Gastrocnemius medialis (tissue), 4 donors: ENCODE data around the gene NOBOX. TPM values are rescaled to one million over a fixed set of nuclear protein-coding genes. Genes with fewer than 3 reads are reported as not detected.

ENCODE experiments used
- ATAC-seq, 2 donors: fragments of 150-250 bp; one replicate each; pipeline ENCODE4 v1.9.1; 2016
- DNase-seq, 2 donors: peaks; one replicate each; pipeline ENCODE4 v3.0.0-alpha.2; 2019
- H3K27ac ChIP-seq, 4 donors: fragments of 200-600 bp; sonication (generic); 1 replicate in 1 of 4; 2 replicates in 3 of 4; pipeline ENCODE4 v1.5.1; 2016 to 2018; ENCODE audit warnings: mild to moderate bottlenecking in 2 of 4, moderate library complexity in 1 of 4
- H3K27me3 ChIP-seq, 3 donors: fragments of 200-600 bp; sonication (generic) in 2 of 3; 1 replicate in 1 of 3; 2 replicates in 2 of 3; pipeline versions ENCODE4 v1.5.1 to v1.6.0; 2016 to 2019; ENCODE audit warnings: mild to moderate bottlenecking in 1 of 3, moderate library complexity in 1 of 3
- H3K36me3 ChIP-seq, 2 donors: fragments of 200-600 bp; sonication (generic) in 1 of 2; one replicate each; pipeline ENCODE4 v1.5.1; 2017 to 2018
- H3K4me1 ChIP-seq, 2 donors: fragments of 200-600 bp; sonication (generic) in 1 of 2; one replicate each; pipeline ENCODE4 v1.5.1; 2016 to 2017; ENCODE audit warnings: mild to moderate bottlenecking in 2 of 2
- H3K4me3 ChIP-seq, 4 donors: fragments of 200-600 bp; sonication (generic) in 3 of 4; 1 replicate in 1 of 4; 2 replicates in 3 of 4; pipeline ENCODE4 v1.5.1; 2016 to 2019; ENCODE audit warnings: mild to moderate bottlenecking in 2 of 4
- H3K9me3 ChIP-seq, 3 donors: fragments of 200-600 bp; sonication (generic) in 2 of 3; 1 replicate in 1 of 3; 2 replicates in 2 of 3; pipeline ENCODE4 v1.5.1; 2016 to 2019
- CTCF ChIP-seq, 5 experiments: fragments of 450-650 bp in 3 of 5; fragments of 200-600 bp in 2 of 5; sonication (generic) in 2 of 5; IDR thresholded peaks in 4 of 5; conservative IDR thresholded peaks in 1 of 5; 1 replicate in 4 of 5; 2 replicates in 1 of 5; pipeline ENCODE4 v1.5.1; 2016 to 2019; ENCODE audit warnings: antibody characterized with exemption in 5 of 5, mild to moderate bottlenecking in 3 of 5, moderate library complexity in 3 of 5
- POLR2A ChIP-seq, 2 donors: fragments of 450-650 bp; IDR thresholded peaks; one replicate each; pipeline ENCODE4 v1.6.1; 2017; ENCODE audit warnings: antibody characterized with exemption in 2 of 2, mild to moderate bottlenecking in 2 of 2, moderate library complexity in 2 of 2
- in situ Hi-C, 4 donors: fragments of 200-750 bp; cut with MboI; loops; one replicate each; pipeline versions ENCODE4 v1.15.0 to v1.8.0; 2017; ENCODE audit warnings: low sequenced_read_pairs in 4 of 4
- intact Hi-C: fragments of 100-400 bp; cut with DNase I; formaldehyde crosslinking; loops from one replicate; pipeline ENCODE4 v1.15.1; 2023; ENCODE audit warnings: low total_unique reads
- total RNA-seq, 4 donors: library from RNA; depleted of rRNA; stranded (reverse); fragments of >200 nt; gene quantifications; one replicate each; pipeline versions ENCODE4 v1.1.0 to v1.2.3, GENCODE V29; 2016

Gene NOBOX
- total RNA-seq, 4 donors from 2014 or later: not detected

- DNase-seq (no peak), ATAC-seq (no peak)
- in situ Hi-C loops: loop anchor here in 1 of 4 donors (25.0 kb wide), 1 partner anchor 236 kb away; no protein-coding TSS in a partner anchor
- H3K36me3 ChIP-seq: no peaks in the 10 kb centered on the region
- H3K27ac ChIP-seq: no peak overlapping the region
- intact Hi-C loops: no loop called here
- H3K27me3 ChIP-seq: no peaks in the 10 kb centered on the region
- H3K4me3 ChIP-seq: no peak overlapping the region
- H3K9me3 ChIP-seq: no peaks in the 10 kb centered on the region
- no peaks in the 10 kb centered on the region for H3K4me1 ChIP-seq
- TF ChIP-seq POLR2A (IDR thresholded peaks at IDR 0.05): no peak
- TF ChIP-seq CTCF (IDR thresholded peaks at IDR 0.05 in 4 of 5, conservative IDR thresholded peaks at IDR 0.05 in 1 of 5): no peak
Observed at GRCh38 chr7:144398291-144398690, 5.2 kb downstream of the NOBOX start.

- in situ Hi-C loops: loop anchor here in 1 of 4 donors (25.0 kb wide), 1 partner anchor 235 kb away; no protein-coding TSS in a partner anchor
- ATAC-seq: no peak
- no peak for TF ChIP-seq CTCF (IDR thresholded peaks at IDR 0.05 in 4 of 5, conservative IDR thresholded peaks at IDR 0.05 in 1 of 5)
- no peak for TF ChIP-seq POLR2A (IDR thresholded peaks at IDR 0.05)
Observed at GRCh38 chr7:144397086-144397485, 6.4 kb downstream of the NOBOX start.

GRCh38 chr7:144391823-144392255 lies 11.7 kb downstream of the NOBOX start:
- in situ Hi-C loops: loop anchor here in 1 of 4 donors (25.0 kb wide), 1 partner anchor 230 kb away; no protein-coding TSS in a partner anchor
- DNase-seq: no peak
- peak; percentile 58 to 86 for ATAC-seq
- peak overlapping the region in 1 of 4 donors; percentile 11 for H3K4me3 ChIP-seq
- no peaks in the 10 kb centered on the region for H3K4me1 ChIP-seq
- H3K9me3 ChIP-seq: no peaks in the 10 kb centered on the region
- intact Hi-C loops: no loop called here
- no peaks in the 10 kb centered on the region for H3K27me3 ChIP-seq
- TF ChIP-seq POLR2A (IDR thresholded peaks at IDR 0.05) (no peak), CTCF (IDR thresholded peaks at IDR 0.05 in 4 of 5, conservative IDR thresholded peaks at IDR 0.05 in 1 of 5) (peak; percentile 23 to 68 (median 49))
- no peak overlapping the region for H3K27ac ChIP-seq
- no peaks in the 10 kb centered on the region for H3K36me3 ChIP-seq

More at GRCh38 chr7:144397086-144397485, 6.4 kb downstream of the NOBOX start:
- Histone ChIP-seq H3K27ac (no peak overlapping the region), H3K36me3 (no peaks in the 10 kb centered on the region), H3K4me1 (no peaks in the 10 kb centered on the region), H3K9me3 (no peaks in the 10 kb centered on the region), H3K27me3 (no peaks in the 10 kb centered on the region), H3K4me3 (no peak overlapping the region)
- DNase-seq: no peak
- intact Hi-C loops: no loop called here

DNA sequence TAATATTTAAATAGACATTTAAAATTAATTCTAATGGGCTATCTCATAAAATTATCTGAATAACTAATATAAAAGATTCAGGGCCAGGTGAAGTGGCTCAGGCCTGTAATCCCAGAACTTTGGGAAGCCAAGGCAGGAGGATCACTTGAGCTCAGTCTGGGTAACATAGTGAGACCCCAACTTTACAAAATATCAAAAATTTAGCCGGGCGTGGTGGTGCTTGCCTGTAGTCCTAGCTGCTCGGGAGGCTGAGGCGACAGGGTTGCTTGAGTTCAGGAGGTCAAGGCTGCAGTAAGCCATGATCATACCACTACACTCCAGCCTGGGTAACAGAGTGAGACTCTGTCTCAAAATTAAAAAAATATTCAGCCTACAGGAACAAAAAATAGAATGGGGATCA lies 12.5 kb downstream of the NOBOX start:
- in situ Hi-C loops (loop anchor here in 1 of 4 donors (25.0 kb wide), 1 partner anchor 229 kb away; no protein-coding TSS in a partner anchor), intact Hi-C loops (no loop called here)
- Histone ChIP-seq H3K9me3 (no peaks in the 10 kb centered on the region), H3K4me3 (no peak overlapping the region), H3K36me3 (no peaks in the 10 kb centered on the region), H3K4me1 (no peaks in the 10 kb centered on the region), H3K27ac (no peak overlapping the region), H3K27me3 (no peaks in the 10 kb centered on the region)
- TF ChIP-seq CTCF (IDR thresholded peaks at IDR 0.05 in 4 of 5, conservative IDR thresholded peaks at IDR 0.05 in 1 of 5) (no peak), POLR2A (IDR thresholded peaks at IDR 0.05) (no peak)
- no peak for ATAC-seq
- no peak for DNase-seq

- Histone ChIP-seq H3K36me3 (no peaks in the 10 kb centered on the region), H3K9me3 (no peaks in the 10 kb centered on the region), H3K27me3 (no peaks in the 10 kb centered on the region), H3K27ac (no peak overlapping the region), H3K4me1 (no peaks in the 10 kb centered on the region), H3K4me3 (no peak overlapping the region)
- no peak for DNase-seq
- no peak for TF ChIP-seq POLR2A (IDR thresholded peaks at IDR 0.05)
- no peak for TF ChIP-seq CTCF (IDR thresholded peaks at IDR 0.05 in 4 of 5, conservative IDR thresholded peaks at IDR 0.05 in 1 of 5)
- in situ Hi-C loops: loop anchor here in 1 of 4 donors (25.0 kb wide), 1 partner anchor 228 kb away; no protein-coding TSS in a partner anchor
- peak in 1 of 2 donors; percentile 56 for ATAC-seq
- intact Hi-C loops: no loop called here
Observed at GRCh38 chr7:144390481-144390880, 13.0 kb downstream of the NOBOX start.
